AG09319 (cell line): ENCODE data around the gene ACTL10.

ENCODE experiments used
- DNase-seq: peaks from one replicate; pipeline ENCODE4 v3.0.0-alpha.2; 2010; ENCODE audit warnings: low read depth; ENCODE audit errors: extremely low read depth
- CTCF ChIP-seq: IDR thresholded peaks from 2 replicates; pipeline ENCODE4 v1.5.1; 2011; ENCODE audit warnings: low read depth, mild to moderate bottlenecking, inconsistent platforms, low read length, moderate library complexity

The ACTL10 gene

GRCh38 chr20:33659341-33660034, 7.3 kb upstream of the ACTL10 start:
- no peak for DNase-seq
- no peak for TF ChIP-seq CTCF

- TF ChIP-seq CTCF, result no peak
- no peak for DNase-seq
Observed at GRCh38 chr20:33660035-33660684, 6.6 kb upstream of the ACTL10 start.

GRCh38 chr20:33660685-33661058, 6.1 kb upstream of the ACTL10 start:
- no peak for DNase-seq
- no peak for TF ChIP-seq CTCF

DNA sequence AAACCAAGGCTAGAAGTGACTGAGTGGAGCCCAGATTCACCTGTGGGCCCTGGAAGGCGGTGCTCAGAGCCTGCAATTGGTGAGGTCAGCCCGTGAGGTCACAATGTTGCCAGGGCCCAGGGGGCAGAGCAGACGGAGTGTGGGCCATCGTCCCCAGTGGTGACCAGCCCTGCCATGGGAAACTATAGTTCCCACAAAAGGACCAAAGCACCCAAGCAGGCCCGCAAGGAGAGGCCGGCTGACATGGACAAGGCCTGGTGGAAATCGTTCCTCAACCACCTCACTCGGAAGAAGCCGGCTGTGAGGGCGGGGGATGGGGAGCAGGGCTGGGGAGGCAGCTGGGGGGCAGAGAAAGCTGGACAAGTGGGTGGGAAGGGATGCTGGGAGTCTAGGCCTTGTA, 4.6 kb upstream of the ACTL10 start, which contains the start of gene C20orf144:
Gene C20orf144, plus strand, starts transcription at position 156 of the 400 bp plus-strand sequence. Its CDS starts 19 bp downstream, at position 175.
- no peak for TF ChIP-seq CTCF
- no peak for DNase-seq

DNA sequence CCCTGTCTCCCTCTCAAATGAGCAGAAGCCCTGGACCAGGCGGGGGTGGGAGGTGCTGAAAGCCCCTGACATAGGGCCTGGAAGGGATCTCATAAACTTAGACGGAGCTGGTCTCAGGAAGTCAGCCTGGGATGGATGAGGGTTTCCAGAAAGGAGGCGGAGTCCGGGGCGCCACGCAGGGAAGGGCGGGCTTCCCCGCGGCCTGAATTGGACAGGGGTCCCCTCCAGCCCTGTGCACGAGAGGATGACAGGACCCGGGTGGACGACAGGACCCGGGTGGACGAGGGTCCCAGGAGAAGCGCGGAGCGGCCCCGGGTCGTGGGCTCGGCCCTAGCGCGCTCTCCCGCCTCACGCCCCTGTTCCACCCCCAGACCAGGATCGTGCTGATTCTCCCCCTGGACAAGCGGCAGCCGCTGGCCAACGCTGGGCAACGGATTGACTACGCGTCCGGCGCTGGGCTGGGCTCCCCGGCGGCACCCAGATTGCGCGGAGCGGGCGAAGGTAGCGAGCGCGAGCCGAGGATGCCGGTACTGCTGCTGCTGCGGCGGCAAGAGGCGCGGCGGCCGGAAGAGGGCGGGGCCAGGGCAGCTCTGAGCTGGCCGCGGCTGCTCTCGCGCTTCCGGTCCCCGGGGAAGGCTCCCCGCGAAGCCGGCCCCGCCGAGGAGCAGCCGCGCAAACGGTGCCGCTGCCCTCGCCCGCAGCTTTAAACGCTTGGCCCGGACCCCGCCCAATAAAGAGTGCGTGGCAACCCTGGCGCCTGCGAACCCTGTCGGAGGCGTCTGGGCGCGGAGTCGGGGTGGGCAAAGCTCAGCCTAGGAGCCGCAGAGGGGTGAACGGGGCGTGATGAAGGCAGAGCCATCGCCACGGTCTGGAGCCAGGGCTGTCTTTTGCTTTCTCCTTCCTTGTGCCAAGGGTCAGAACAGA, 3.3 kb upstream of the ACTL10 start:
- DNase-seq, result no peak
- TF ChIP-seq CTCF, result no peak

- DNase-seq, result no peak
- TF ChIP-seq CTCF, result no peak
Observed at GRCh38 chr20:33664085-33664761, 2.5 kb upstream of the ACTL10 start.
